GM19452 (cell line): ENCODE data around the gene NHERF1.

Source experiments
- ATAC-seq: cut with Tn5 transposase; IDR thresholded peaks from one replicate; pipeline ENCODE4 v1.9.1; 2021; ENCODE audit not compliant: unreplicated experiment

Gene NHERF1

DNA sequence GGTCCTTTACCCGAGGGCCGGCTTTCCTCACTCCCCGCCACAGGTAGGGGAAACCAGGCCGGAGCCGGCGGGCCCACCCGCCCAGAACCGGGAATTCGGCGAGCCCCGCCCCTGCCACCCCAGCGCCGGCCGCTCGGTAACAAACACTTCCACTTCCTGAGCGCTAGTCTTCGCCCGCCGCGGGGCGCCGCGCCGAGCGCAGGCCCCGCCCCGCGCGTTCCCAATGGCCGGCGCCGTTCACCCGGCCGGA is 224 bp upstream of the NHERF1 start:
- no peak for ATAC-seq

DNA sequence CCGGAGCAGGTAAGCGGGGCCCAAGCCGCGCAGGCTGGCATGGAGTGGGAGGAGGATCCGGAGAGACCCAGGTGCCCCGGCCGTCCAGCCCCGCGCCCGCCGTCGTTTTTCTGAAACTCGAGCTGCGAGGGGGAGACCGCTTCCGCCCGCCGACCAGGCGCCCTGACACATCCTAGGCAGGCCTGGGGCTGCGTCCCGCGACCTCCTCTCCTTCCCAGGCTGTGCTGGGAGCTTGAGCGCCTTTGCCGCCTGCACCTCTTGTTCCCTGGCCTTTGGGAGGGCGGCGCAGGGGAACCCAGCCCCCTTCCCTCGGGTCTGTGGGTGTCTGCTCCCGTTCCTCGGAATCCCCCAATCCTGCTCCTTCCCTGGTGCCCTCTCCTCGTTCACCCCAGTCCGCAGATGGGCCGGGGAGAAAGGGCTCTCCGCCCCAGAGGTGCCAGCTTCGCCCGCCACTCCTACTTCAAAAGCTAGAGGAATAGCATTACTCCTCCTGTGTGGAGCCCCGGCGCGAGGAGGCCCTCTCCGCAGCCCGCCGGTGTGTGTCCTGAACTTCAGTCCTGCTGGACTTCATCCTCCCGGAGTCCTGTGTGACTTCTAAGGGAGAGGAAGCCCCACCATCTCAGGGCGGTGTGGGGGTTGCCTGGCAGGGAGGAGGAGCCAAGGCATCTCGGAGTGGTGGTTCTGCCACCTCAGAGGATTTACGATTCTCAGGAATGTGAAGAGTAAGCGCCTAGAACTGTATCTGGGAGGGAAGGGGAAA is 1.0 kb downstream of the NHERF1 start:
- peak; percentile 6 for ATAC-seq

DNA sequence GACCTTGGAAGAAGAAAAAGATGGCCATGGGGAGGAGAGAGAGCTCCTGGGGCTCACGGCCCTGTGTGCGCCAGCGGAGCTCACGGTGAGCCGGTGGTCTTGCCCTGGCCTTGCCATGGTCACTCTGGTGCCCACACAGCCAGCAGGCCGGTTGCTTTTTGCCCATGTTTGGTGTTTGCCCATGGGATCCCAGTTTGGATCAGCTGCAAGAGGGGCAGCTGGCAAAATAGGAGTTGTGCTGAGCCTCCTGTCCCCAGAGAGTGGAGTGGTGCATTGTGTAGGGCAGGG is 1.6 kb downstream of the NHERF1 start:
- no peak for ATAC-seq

DNA sequence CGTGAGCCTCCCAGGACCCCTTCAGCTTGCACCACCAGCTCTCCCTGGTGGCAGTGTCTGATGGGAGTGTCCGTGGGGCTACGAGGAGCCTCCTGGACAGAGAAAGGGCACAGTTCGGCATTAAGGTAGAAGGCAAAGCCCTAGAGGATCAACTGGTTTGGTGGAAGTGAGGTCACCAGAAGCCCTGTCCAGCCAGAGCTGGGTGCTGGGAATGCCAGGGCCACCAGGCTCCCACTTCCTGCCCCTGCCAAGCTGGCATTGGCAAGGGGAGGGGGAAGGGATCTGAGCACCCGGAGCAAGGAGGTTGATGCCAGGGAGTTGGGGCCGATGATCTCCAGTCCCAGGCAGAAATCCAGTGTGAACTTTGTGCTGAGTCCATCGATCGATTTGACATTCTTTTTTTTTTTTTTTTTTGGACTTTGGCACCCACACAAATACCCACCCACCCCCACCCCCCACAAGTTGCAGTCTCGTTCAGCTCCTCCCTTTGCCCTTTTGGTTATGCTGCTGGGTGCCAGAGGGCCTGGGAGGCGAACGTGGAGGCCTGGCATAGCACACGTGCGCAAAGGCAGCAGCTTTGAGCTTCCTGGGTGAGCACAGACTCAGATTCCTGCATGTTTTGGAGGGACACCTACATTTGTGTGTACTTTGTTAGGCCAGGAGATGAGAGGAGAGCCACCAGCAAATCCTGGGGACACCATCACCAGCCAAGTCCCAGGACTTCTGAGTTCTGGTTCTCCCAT is 2.1 kb downstream of the NHERF1 start:
- no peak for ATAC-seq

DNA sequence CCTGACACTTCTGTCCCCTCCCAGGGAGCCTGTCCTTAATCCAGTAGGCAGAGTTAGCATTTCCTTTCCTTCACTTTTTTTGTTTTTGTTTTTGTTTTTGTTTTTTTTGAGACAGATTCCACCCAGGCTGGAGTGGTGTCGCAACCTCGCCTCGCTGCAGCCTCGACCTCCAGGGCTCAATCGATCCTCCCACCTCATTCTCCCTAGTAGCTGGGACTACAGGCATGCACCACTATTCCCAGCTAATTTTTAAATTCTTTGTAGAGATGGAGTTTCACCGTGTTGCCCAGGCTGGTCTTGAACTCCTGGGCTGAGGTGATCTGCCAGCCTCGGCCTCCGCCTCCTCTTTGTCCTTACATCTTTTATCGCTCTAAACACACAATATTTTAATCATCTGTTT is 4.0 kb downstream of the NHERF1 start:
- ATAC-seq, result no peak

DNA sequence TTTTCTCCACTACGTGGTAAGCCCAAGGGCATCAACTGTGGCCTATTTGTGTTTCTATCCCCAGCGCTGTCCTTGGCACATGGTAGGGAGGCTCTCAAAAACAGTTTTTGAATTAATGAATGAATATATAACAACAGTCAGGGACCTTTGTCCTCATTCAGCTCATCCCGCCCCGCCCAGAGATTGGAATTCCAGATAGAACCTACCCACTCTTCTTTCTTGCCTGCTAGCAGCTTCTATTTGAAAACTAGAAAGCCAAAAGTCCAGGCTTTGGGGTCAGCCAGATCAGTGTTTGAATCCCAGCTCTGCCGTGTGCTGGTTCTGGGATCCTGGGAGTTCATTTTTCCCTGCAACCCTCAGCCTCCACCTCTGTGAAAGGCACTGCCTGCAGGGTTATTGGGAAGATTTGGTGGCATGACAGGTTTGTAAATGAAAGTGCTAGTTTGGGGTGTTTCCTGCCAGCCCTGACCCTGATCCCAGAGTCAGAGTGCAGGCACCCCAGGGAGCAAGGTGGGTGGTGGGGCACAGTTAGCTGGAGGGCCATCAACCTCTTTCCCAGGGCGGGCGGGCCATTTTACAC is 4.5 kb downstream of the NHERF1 start:
- ATAC-seq, result no peak

DNA sequence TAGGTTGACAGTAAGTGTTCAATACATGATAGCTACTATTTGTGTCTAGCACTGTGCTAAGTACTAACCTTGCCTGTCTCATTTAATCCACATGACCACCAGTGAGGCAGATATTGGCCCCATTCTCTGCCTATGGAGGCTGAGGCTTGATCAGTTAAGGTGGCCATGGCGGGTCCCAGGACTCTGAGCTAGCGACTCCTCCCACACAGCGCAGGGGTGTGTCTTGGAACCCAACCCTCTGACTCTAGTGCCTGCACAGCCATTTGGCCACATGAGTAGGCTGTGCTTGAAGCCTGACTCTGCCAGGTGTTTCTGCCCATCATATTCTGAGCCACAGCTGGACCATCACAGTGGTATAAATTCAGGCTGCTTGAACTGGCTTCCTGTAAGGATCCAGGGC is 6.4 kb downstream of the NHERF1 start:
- ATAC-seq, result no peak

DNA sequence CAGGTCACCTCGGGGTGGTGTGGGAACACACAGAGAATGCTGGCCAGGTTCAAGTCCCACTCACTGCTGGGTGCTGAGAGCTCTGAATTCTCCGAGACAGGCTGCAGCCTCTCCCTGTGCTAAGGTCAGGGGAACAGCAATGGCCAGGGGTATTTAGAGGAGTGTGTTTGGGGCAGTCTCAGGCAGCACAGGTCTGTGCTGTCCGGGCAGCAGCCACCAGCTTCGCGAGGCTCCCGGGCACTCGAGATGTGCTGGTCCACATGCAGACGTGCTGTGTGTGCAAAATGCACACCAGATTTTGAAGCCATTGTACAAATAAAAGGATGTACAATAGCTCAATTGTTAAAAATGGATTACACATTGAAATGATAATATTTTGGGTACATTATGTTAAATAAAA is 7.1 kb downstream of the NHERF1 start:
- ATAC-seq, result no peak

DNA sequence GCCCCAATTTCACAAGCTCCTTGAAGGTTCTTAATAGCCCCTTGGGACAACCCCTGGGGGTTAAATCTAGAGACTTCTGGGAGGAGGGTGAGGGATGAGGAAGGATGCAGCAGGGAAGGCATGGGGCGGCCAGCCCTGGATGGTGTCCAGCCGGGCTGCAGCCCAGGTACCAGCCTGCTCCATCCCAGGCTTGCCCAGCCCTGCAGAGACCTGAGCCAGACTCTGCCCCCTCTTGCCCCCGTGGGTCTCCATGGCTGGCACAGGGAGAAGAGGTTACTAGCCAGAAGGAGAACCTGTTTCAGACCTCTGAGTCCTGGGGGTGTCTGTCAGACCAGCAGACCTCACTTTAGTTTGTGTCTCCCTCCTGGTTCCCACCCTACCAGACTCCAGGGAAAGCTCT is 8.5 kb downstream of the NHERF1 start:
- ATAC-seq, result no peak

DNA sequence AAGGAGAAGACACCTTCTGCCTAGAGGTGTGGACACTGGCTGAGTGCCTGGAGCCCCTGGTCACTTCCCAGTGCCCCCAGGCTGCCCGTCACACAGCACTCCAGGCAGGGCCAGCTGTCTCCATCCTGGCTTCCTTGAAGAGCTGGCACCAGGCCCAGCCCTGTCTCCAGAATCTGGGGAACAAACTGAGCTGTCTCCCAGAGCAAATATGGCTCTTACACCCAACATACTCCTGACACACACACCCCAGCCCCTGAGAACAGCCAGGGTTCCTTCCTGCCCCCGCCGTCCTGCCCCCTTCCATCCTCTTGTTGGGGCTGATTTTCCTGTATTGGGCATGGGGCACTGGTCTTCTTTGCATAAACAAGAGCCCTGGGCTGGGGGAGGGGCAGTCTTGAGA is 9.1 kb downstream of the NHERF1 start:
- ATAC-seq, result no peak

DNA sequence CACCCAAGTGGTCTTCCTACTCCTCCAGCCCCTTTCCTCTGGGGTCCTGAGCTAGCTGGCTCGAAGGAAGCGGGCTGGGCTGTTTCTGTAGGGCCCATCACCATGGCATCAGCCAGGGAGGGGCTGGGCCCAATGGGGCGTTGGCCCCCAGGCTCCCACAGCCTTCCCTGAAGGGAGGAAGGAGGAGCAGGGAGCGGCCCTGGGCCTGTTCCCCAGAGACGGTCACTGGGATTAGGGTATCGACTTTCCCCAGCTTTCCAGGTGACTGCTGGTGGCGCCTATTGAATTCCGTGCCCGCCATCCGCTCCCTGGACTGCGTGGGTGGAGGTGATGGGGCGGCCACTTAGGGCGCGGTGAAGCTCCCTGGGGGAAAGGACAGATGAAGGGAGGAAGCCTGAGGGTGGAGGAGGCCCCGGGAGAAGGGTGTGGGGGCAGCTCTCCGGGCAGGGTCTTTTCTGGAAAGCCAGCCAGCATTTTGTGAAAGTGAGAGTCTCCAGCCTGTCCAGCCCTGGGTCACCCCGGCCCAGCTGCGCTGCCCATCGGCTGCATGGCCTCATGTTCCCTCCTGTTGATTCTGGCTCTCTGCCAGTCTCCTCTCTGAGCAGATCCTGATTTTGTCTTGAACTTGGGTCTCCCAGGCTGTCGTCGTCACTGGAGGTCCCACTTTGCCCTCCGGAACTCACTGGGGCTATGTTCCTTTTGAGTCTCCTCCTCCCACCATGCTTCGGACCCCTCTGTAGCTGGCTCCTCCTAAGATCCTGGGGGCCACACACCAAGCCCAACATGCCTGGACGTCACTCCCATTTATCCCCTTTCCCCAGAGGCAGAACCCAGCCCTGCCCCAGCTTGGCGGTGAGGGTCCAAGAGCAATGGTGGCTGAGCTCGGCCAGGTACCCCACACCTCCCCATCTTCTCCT is 9.8 kb downstream of the NHERF1 start:
- ATAC-seq, result no peak

DNA sequence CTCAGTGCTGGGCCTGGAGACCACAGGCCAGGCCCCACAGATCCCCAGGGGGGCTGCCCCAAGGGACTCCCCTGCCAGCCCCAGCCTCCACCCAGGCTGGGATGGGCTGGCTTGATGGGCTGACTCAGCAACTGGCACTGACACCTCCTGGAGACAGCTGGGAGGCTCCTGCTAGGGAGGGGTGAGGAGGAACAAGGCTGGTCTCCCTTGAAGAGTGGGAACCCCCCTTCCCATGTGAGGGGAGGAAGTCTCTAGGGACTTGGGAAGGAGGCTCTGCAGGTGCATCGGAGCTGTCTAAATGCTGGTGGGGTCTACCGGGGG is 10.4 kb downstream of the NHERF1 start:
- peak; percentile 19 for ATAC-seq

DNA sequence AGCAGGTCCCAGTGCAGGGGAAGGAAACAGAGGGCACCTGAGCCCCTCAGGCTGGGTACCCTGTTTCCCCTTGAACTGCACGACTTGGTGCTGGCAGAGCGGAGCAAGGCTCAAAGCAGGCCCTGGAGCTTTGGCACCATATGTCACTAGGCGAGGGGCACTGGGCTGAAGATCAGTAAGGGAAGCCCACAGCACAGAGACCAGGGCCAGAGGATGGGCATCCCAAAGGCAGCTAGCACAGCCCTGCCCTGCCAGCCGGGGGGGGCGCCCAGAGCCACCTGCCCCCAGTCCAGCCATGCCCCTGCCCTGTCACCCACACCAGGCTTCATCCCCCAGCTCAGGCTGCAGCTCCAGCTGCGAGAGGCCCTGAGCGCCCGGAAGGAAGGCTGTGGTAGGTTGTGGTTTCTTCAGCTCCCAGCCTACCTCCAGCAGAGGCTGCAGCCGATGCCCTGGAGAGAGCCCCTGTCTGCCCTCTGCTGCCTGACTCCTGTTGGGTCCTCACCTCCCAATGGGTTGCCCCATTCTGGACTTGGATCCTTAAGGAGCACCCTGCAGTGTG is 10.9 kb downstream of the NHERF1 start:
- ATAC-seq, result peak; percentile 71

DNA sequence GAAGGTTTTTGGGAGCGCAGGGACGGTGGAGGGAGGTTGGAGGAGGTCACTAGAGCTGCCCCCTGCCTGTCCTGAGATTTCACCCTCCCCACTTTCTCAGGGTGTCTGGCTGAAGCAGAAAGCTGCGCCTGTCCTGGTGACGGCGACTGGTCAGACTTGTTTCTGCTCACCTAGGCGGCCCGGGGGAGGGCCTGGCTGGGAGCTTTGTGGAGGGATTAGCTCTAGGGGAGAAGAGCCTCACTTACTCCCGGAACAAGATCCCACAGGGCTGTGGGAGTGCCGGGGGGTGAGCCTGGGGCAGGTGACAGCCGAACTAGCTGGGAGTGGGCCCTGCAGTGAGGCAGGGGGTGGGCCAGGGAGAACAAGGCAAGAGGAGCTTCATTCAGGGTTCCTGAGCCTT is 11.5 kb downstream of the NHERF1 start:
- no peak for ATAC-seq

DNA sequence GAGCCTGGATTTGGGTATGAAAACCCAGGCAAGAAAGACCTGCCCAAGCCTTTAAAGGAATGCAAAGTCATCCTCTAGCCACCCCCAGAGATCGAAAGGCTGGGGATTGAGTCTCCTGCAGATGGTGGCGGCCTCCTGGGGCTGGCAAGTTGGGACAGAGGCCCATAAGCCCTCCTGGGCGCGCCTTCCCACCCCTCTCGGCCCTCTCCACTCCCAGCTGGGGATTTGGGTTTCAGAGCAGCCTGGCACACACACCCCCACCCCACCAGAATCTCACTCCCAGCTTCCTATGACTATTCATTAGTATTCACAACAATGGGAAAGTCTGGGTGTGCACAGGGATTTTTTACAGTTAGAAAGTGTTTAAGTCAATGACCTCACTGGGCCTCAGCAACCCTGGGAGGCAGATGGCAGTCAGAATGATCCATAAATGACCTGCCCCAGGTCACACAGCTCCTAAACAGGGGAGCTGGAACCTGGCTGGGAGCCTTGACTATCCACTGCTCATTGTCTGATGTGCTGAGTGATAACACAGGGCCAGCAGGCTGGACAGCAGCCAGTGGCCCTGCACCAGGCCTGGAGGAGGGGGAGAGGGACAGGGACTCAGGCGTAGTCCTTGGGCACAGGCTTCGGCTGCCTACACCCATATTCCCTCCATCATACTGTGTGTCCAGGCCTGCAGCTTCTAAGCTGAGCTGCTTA is 12.1 kb downstream of the NHERF1 start:
- no peak for ATAC-seq

DNA sequence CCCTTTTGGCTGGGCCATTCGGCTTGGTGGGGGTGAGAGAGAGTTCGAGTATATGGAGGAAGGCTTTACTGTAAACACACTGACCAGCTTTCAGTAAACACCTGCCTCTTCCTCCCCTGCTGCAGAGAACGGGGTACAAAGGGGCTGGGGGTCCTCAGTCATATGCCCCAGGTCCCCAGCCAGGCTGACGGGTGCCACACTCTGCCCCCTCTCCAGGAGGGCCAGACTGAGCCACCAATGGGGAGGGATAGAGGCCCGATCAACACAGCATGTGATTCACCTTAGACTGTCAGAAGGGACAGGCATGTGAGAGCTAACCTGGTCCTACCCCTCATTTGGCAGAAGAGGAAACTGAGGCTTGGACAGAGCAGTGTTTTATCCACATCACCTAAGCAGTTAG is 13.0 kb downstream of the NHERF1 start:
- no peak for ATAC-seq

DNA sequence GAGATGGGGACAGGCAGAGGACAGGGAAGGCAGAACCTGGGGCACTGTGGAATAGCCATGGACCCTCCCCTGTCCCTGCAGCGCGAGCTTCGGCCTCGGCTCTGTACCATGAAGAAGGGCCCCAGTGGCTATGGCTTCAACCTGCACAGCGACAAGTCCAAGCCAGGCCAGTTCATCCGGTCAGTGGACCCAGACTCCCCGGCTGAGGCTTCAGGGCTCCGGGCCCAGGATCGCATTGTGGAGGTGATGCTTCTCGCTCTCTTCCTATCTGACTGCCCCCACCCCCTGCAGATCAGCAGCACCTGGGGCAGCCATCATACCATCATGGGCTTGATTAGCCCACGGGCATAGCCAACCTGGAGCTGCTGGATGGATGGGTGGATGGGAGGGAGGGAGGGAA is 13.5 kb downstream of the NHERF1 start:
- ATAC-seq, result no peak

DNA sequence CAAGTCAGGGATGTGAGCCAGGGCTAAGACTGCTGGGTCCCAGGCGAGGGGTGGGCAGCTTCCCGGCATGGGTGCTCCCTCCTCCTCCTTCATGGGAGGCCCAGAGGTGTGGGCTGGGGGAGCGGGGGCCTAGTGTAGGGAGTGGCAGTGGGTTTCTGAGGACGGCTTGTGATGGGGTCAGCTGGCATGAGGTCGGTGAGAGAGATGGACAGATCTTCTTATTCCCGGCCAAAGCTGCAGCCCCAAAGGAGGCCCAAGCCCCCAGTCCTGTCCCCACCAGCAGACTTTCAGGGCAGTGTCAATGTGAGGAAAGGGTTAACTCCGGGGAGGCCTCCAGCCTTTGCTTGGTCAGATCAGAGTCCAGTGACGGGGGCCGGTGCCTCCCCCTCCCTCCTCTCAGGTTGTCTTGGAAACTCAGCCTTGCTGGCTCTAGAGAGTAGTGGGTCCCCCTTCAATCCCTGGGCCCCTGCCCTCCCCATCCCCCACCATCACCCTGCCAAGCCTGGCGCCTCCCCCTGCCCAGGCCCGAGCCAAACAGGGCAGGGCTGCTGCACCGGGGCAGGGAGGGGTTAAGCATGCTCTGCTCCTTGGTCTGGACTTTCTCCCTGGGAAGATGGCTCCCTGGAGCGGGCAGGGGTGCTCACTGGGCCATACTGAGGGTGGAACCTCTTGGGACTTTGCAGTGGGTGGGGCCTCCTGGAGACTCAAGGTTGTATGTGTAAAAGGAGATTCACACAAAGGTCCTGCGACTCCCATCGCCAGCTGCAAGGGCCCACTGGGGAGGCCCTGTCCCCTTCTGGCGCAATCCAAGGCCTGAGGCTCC is 15.3 kb downstream of the NHERF1 start:
- ATAC-seq, result no peak

DNA sequence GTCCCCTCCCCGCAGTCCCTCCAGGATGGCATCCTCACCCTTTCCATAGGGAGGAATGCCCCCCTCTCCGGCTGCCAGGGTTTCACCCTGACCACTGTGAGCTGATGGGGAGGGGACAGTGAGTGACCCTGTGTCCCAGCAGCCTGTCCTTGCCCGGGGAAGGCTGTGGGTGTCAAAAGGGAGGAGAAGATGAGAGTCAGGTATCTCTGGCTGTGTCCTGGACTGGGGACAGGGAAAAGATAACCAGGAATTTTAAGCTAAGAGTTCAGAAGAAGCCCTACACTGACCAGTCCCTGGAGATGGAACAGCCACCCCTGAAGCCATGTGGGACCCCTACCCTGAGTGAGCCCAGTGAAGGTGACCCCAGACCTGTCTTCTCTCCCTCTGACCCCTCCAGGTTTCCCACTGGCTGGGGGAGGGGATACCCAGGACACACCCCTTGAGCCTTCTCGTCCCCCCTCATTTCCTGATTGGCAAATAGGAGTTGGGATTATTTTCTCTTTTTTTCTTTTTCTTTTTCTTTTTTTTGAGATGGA is 16.4 kb downstream of the NHERF1 start:
- ATAC-seq, result no peak

DNA sequence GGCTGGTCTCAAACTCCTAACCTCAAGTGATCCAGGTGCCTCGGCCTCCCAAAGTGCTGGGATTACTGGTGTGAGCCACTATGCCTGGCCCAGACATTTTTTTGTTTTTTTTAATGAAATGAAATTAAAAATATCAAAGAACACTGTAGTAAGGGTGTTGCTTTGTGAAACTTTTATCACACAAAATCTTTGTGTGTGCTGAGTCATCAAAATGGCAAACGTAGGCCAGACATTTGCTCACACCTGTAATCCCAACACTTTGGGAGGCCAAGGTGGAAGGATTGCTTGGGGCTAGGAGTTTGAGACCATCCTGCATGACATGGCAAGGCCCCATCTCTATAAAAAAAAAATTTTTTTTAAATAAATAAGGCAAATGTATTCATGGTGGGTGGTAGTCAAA is 18.0 kb downstream of the NHERF1 start:
- no peak for ATAC-seq
